HUES48 (cell line): ENCODE measurements around the gene BORCS5.
"Not testable (repeated sequence)": the region's sequence is repeated elsewhere in the genome, so short reads cannot be mapped to it uniquely, and the experiment has no call there.

Experiments used
- H3K27ac ChIP-seq: one replicate; pipeline ENCODE4 v1.7.0; 2013; ENCODE audit warnings: low read depth, low read length, inconsistent platforms
- H3K27me3 ChIP-seq: 2 replicates; pipeline ENCODE4 v1.6.1; 2013; ENCODE audit warnings: mild to moderate bottlenecking, low read length; ENCODE audit not compliant: control insufficient read depth, insufficient read depth
- H3K36me3 ChIP-seq: 2 replicates; pipeline ENCODE4 v1.6.1; 2013; ENCODE audit warnings: low read length; ENCODE audit not compliant: control insufficient read depth, insufficient read depth
- H3K4me1 ChIP-seq: 2 replicates; pipeline ENCODE4 v1.6.1; 2013; ENCODE audit warnings: mild to moderate bottlenecking, low read length; ENCODE audit not compliant: control insufficient read depth, insufficient read depth
- H3K4me3 ChIP-seq: 2 replicates; pipeline ENCODE4 v1.5.1; 2013; ENCODE audit warnings: mild to moderate bottlenecking, low read depth, low read length
- H3K9ac ChIP-seq: 2 replicates; pipeline ENCODE4 v1.6.1; 2013; ENCODE audit warnings: mild to moderate bottlenecking, low read depth, low read length, moderate library complexity
- H3K9me3 ChIP-seq: 2 replicates; pipeline ENCODE4 v1.6.1; 2013; ENCODE audit warnings: low read length; ENCODE audit not compliant: control insufficient read depth, insufficient read depth

BORCS5 gene

GRCh38 chr12:12356896-12357718 lies at the start of gene BORCS5:
Gene BORCS5 (plus strand): TSS chr12:12357078. CDS start chr12:12357452, 374 bp downstream.
- H3K27ac ChIP-seq: peak within 1 kb of the TSS; percentile 91
- peak within 1 kb of the TSS; percentile 79 for H3K4me3 ChIP-seq
- H3K27me3 ChIP-seq: no peaks in the 10 kb centered on the region
- no peaks in the 10 kb centered on the region for H3K9me3 ChIP-seq
- peak within 1 kb of the TSS; percentile 53 for H3K9ac ChIP-seq
- H3K36me3 ChIP-seq: no peaks in the 10 kb centered on the region
- peaks cover 16% of the 10 kb centered on the region for H3K4me1 ChIP-seq

GRCh38 chr12:12310695-12311094 lies 46.2 kb upstream of the BORCS5 start:
- H3K4me1 ChIP-seq, H3K4me3 ChIP-seq, H3K27me3 ChIP-seq, H3K9me3 ChIP-seq, H3K36me3 ChIP-seq, H3K9ac ChIP-seq, H3K27ac ChIP-seq: not testable (repeated sequence)

- H3K4me3 ChIP-seq: no peak overlapping the region
- H3K27ac ChIP-seq: no peak overlapping the region
- no peak overlapping the region for H3K9ac ChIP-seq
- peaks cover 11% of the 10 kb centered on the region for H3K4me1 ChIP-seq
- H3K27me3 ChIP-seq: no peaks in the 10 kb centered on the region
- no peaks in the 10 kb centered on the region for H3K9me3 ChIP-seq
- H3K36me3 ChIP-seq: no peaks in the 10 kb centered on the region
Measured at GRCh38 chr12:12315838-12316237, 41.0 kb upstream of the BORCS5 start.

- peak overlapping the region; percentile 32; the same call in 1 of the 2 replicates for H3K4me3 ChIP-seq
Measured at GRCh38 chr12:12319451-12320183, 37.3 kb upstream of the BORCS5 start.

GRCh38 chr12:12323118-12323517 lies 33.8 kb upstream of the BORCS5 start:
- Histone ChIP-seq H3K27ac (no peak overlapping the region), H3K36me3 (no peaks in the 10 kb centered on the region), H3K27me3 (no peaks in the 10 kb centered on the region), H3K9ac (no peak overlapping the region), H3K4me3 (no peak overlapping the region), H3K9me3 (no peaks in the 10 kb centered on the region), H3K4me1 (peaks cover 11% of the 10 kb centered on the region)

More at GRCh38 chr12:12319451-12320183, 37.3 kb upstream of the BORCS5 start:
- peak overlapping the region; percentile 68 for H3K27ac ChIP-seq
- H3K9ac ChIP-seq: no peak overlapping the region
- peaks cover 11% of the 10 kb centered on the region for H3K4me1 ChIP-seq
- no peaks in the 10 kb centered on the region for H3K36me3 ChIP-seq
- H3K9me3 ChIP-seq: no peaks in the 10 kb centered on the region
- no peaks in the 10 kb centered on the region for H3K27me3 ChIP-seq

- H3K4me3 ChIP-seq: no peak overlapping the region
- H3K27ac ChIP-seq: no peak overlapping the region
- H3K9me3 ChIP-seq: no peaks in the 10 kb centered on the region
- H3K27me3 ChIP-seq: no peaks in the 10 kb centered on the region
- H3K36me3 ChIP-seq: no peaks in the 10 kb centered on the region
- peaks cover 11% of the 10 kb centered on the region for H3K4me1 ChIP-seq
- H3K9ac ChIP-seq: no peak overlapping the region
Measured at GRCh38 chr12:12323591-12323990, 33.3 kb upstream of the BORCS5 start.

GRCh38 chr12:12326262-12326661 lies 30.6 kb upstream of the BORCS5 start:
- H3K4me1 ChIP-seq: peaks cover 2% of the 10 kb centered on the region; the same call in 1 of the 2 replicates
- no peaks in the 10 kb centered on the region for H3K9me3 ChIP-seq

GRCh38 chr12:12327802-12328201 lies 29.1 kb upstream of the BORCS5 start:
- Histone ChIP-seq H3K9ac (no peak overlapping the region), H3K9me3 (no peaks in the 10 kb centered on the region), H3K4me1 (peaks cover 10% of the 10 kb centered on the region; the same call in 1 of the 2 replicates), H3K4me3 (no peak overlapping the region), H3K27me3 (no peaks in the 10 kb centered on the region), H3K27ac (no peak overlapping the region), H3K36me3 (no peaks in the 10 kb centered on the region)

More at GRCh38 chr12:12326262-12326661, 30.6 kb upstream of the BORCS5 start:
- Histone ChIP-seq H3K36me3 (no peaks in the 10 kb centered on the region), H3K4me3 (no peak overlapping the region), H3K27me3 (no peaks in the 10 kb centered on the region), H3K27ac (no peak overlapping the region), H3K9ac (no peak overlapping the region)

- no peak overlapping the region for H3K27ac ChIP-seq
- H3K9ac ChIP-seq: no peak overlapping the region
- H3K9me3 ChIP-seq: no peaks in the 10 kb centered on the region
- no peak overlapping the region for H3K4me3 ChIP-seq
- H3K4me1 ChIP-seq: peaks cover 13% of the 10 kb centered on the region
- no peaks in the 10 kb centered on the region for H3K36me3 ChIP-seq
- no peaks in the 10 kb centered on the region for H3K27me3 ChIP-seq
Measured at GRCh38 chr12:12331244-12331771, 25.6 kb upstream of the BORCS5 start.

GRCh38 chr12:12331896-12332295 lies 25.0 kb upstream of the BORCS5 start:
- H3K27me3 ChIP-seq: no peaks in the 10 kb centered on the region
- no peaks in the 10 kb centered on the region for H3K9me3 ChIP-seq
- no peak overlapping the region for H3K9ac ChIP-seq
- H3K4me1 ChIP-seq: peaks cover 13% of the 10 kb centered on the region
- no peak overlapping the region for H3K4me3 ChIP-seq
- no peaks in the 10 kb centered on the region for H3K36me3 ChIP-seq
- H3K27ac ChIP-seq: no peak overlapping the region
